Mesenchymal stem cell (in vitro differentiated cells and primary cell): ENCODE data around the gene HOXA13.

ENCODE experiments used
- DNase-seq: peaks from one replicate; pipeline ENCODE4 v3.0.0-alpha.2; 2013
- H2AFZ ChIP-seq: one replicate; pipeline ENCODE4 v1.6.1; 2013; ENCODE audit warnings: low read depth, mild to moderate bottlenecking, control low read depth, inconsistent platforms, low read length, moderate library complexity
- H2AK5ac ChIP-seq: 2 replicates; pipeline ENCODE4 v1.6.1; 2013; ENCODE audit warnings: low read length, moderate library complexity, mild to moderate bottlenecking, inconsistent platforms; ENCODE audit not compliant: severe bottlenecking
- H2BK120ac ChIP-seq: one replicate; pipeline ENCODE4 v1.6.1; 2013; ENCODE audit warnings: low read depth, mild to moderate bottlenecking, inconsistent platforms, low read length, moderate library complexity
- H2BK12ac ChIP-seq, 2 experiments: one replicate each; pipeline ENCODE4 v1.6.1; 2013; ENCODE audit warnings: inconsistent platforms in 2 of 2, low read length in 2 of 2, mild to moderate bottlenecking in 2 of 2, moderate library complexity in 2 of 2, control low read depth in 1 of 2
- H2BK15ac ChIP-seq: one replicate; pipeline ENCODE4 v1.6.1; 2013; ENCODE audit warnings: mild to moderate bottlenecking, low read depth, inconsistent platforms; ENCODE audit not compliant: poor library complexity, severe bottlenecking
- H2BK5ac ChIP-seq: 2 replicates; pipeline ENCODE4 v1.6.1; 2013; ENCODE audit warnings: low read depth, mild to moderate bottlenecking, low read length, control low read depth, inconsistent platforms; ENCODE audit not compliant: poor library complexity, severe bottlenecking
- H3K14ac ChIP-seq, 2 experiments: one replicate each; pipeline ENCODE4 v1.6.1; 2013; ENCODE audit warnings: inconsistent platforms in 2 of 2, low read length in 2 of 2, control low read depth in 1 of 2, mild to moderate bottlenecking in 1 of 2, moderate library complexity in 1 of 2
- H3K18ac ChIP-seq, 2 experiments: one replicate each; pipeline ENCODE4 v1.6.1; 2013; ENCODE audit warnings: inconsistent platforms in 2 of 2, low read length in 2 of 2, control low read depth in 1 of 2, low read depth in 1 of 2, mild to moderate bottlenecking in 1 of 2
- H3K23ac ChIP-seq, 2 experiments: one replicate each; pipeline ENCODE4 v1.6.1; 2013; ENCODE audit warnings: inconsistent platforms in 2 of 2, low read length in 2 of 2, mild to moderate bottlenecking in 2 of 2, moderate library complexity in 2 of 2, control low read depth in 1 of 2
- H3K27ac ChIP-seq: 2 replicates; pipeline ENCODE4 v1.5.1; 2013; ENCODE audit warnings: mild to moderate bottlenecking, moderate library complexity, low read length, control low read depth, inconsistent platforms; ENCODE audit not compliant: poor library complexity, severe bottlenecking
- H3K27me3 ChIP-seq, 2 experiments: 2 replicates each; pipeline versions ENCODE4 v1.6.1 to v1.7.0; 2013; ENCODE audit warnings: low read length in 2 of 2, mild to moderate bottlenecking in 2 of 2, moderate library complexity in 2 of 2, control low read depth in 1 of 2, inconsistent platforms in 1 of 2; ENCODE audit not compliant: control insufficient read depth in 1 of 2, insufficient read depth in 1 of 2
- H3K36me3 ChIP-seq, 2 experiments: 2 replicates each; pipeline versions ENCODE4 v1.6.1 to v1.7.0; 2013; ENCODE audit warnings: low read length in 2 of 2, control low read depth in 1 of 2, inconsistent platforms in 1 of 2, low read depth in 1 of 2, mild to moderate bottlenecking in 1 of 2; ENCODE audit not compliant: insufficient read depth in 2 of 2, control insufficient read depth in 1 of 2
- H3K4ac ChIP-seq, 2 experiments: one replicate each; pipeline ENCODE4 v1.6.1; 2013; ENCODE audit warnings: inconsistent platforms in 2 of 2, low read length in 2 of 2, mild to moderate bottlenecking in 2 of 2, moderate library complexity in 2 of 2, control low read depth in 1 of 2, low read depth in 1 of 2
- H3K4me1 ChIP-seq: 2 replicates; pipeline ENCODE4 v1.6.1; 2013; ENCODE audit warnings: low read depth, low read length, control low read depth; ENCODE audit not compliant: control insufficient read depth, insufficient read depth
- H3K4me2 ChIP-seq: 2 replicates; pipeline ENCODE4 v1.6.1; 2013; ENCODE audit warnings: low read length, mild to moderate bottlenecking, inconsistent platforms; ENCODE audit not compliant: poor library complexity, severe bottlenecking
- H3K4me3 ChIP-seq, 2 experiments: 2 replicates each; pipeline versions ENCODE4 v1.5.1 to v1.7.0; 2013; ENCODE audit warnings: low read length in 2 of 2, mild to moderate bottlenecking in 2 of 2, control low read depth in 1 of 2, low read depth in 1 of 2; ENCODE audit not compliant: insufficient read depth in 1 of 2
- H3K79me1 ChIP-seq: replicated peaks from 2 replicates; pipeline ENCODE4 v1.6.1; 2013; ENCODE audit warnings: mild to moderate bottlenecking, control low read depth, low read length, inconsistent platforms; ENCODE audit not compliant: poor library complexity, severe bottlenecking
- H3K9ac ChIP-seq: 2 replicates; pipeline ENCODE4 v1.7.0; 2013; ENCODE audit warnings: mild to moderate bottlenecking, low read length, moderate library complexity
- H3K9me3 ChIP-seq: 2 replicates; pipeline ENCODE4 v1.7.0; 2013; ENCODE audit warnings: mild to moderate bottlenecking, low read length; ENCODE audit not compliant: control insufficient read depth
- H4K8ac ChIP-seq: one replicate; pipeline ENCODE4 v1.6.1; 2013; ENCODE audit warnings: inconsistent platforms, mild to moderate bottlenecking, low read length, moderate library complexity
- H4K91ac ChIP-seq: one replicate; pipeline ENCODE4 v1.6.1; 2013; ENCODE audit warnings: mild to moderate bottlenecking, low read length, inconsistent platforms
- WGBS: methylation state at CpG from one replicate; pipeline ENCODE4 v1.1.7; 2013; ENCODE audit warnings: mixed read lengths; 5-methylcytosine and 5-hydroxymethylcytosine counted together

Gene HOXA13

DNA sequence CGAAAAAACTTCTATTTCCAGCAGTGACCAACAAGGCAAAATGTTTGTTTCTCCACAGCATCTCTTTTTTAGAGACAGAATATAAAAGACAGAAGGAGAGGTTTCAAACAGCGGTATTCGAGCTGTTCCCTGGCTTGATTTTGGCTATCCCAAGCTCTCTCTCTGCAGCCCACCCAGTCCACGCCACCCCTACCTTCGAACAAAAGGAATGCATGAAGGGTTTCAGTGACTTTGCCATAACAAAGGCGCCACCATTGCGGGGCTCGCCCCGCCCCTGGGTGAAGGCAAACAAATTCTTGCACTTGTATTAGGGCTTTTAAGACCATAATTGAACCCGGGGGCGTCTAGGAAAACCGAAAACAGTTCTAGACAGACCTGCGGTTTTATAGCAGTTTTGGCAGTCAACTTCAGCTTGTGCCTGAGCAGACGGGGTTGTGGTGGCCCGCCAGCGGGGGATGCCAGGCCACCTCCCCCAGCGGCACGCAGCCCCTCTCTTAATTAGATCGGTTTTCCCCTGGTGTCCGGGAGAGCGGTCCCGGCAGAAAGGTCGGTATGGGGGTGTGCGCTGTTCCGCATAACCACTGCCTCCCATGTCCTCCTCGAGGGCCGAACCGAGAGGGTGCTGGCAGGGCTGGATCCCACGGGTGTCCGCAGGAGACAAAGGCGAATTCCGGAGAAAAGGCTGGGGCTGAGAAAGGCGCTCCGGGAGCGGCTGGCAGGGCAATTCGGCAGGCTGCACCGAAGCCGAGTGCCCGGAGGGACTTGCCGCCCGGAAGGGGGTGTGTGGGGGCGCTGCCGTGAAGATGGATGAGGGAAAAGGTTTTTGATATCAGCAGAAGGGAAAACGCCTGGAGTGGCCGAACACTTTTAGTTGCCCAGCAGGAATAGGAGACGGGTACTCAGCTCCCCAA, 12.2 kb downstream of the HOXA13 start:
- peak overlapping the region; percentile 85 for H3K4me2 ChIP-seq
- no peak overlapping the region for H2BK120ac ChIP-seq
- peaks cover 22 to 41% of the 10 kb centered on the region in 2 experiments for H3K27me3 ChIP-seq
- peaks cover 18% of the 10 kb centered on the region for H3K4me1 ChIP-seq
- H3K14ac ChIP-seq, result peak overlapping the region in 1 of 2 experiments; percentile 35
- peak overlapping the region in 1 of 2 experiments; percentile 13 for H3K18ac ChIP-seq
- H3K23ac ChIP-seq, result peak overlapping the region in 1 of 2 experiments; percentile 36
- no peak overlapping the region for H2AFZ ChIP-seq
- H4K91ac ChIP-seq, result no peak overlapping the region
- no peak overlapping the region for H3K4ac ChIP-seq
- no peak overlapping the region for H4K8ac ChIP-seq
- H3K9me3 ChIP-seq, result no peaks in the 10 kb centered on the region
- no peak overlapping the region for H2BK12ac ChIP-seq
- H3K27ac ChIP-seq, result peak overlapping the region; percentile 89
- peak overlapping the region; percentile 38 for H3K9ac ChIP-seq
- peak overlapping the region; percentile 92 for H2BK5ac ChIP-seq
- H2AK5ac ChIP-seq, result peak overlapping the region; percentile 76
- H3K36me3 ChIP-seq, result peaks cover 0 to 7% of the 10 kb centered on the region in 2 experiments
- peak overlapping the region; percentile 2 for H2BK15ac ChIP-seq
- H3K79me1 ChIP-seq, result peaks cover 3% of the 10 kb centered on the region
- peak overlapping the region; percentile 41 to 64 for H3K4me3 ChIP-seq
- 6% methylated on average over 46 of the region's 46 CpGs for WGBS
- no peak for DNase-seq

DNA sequence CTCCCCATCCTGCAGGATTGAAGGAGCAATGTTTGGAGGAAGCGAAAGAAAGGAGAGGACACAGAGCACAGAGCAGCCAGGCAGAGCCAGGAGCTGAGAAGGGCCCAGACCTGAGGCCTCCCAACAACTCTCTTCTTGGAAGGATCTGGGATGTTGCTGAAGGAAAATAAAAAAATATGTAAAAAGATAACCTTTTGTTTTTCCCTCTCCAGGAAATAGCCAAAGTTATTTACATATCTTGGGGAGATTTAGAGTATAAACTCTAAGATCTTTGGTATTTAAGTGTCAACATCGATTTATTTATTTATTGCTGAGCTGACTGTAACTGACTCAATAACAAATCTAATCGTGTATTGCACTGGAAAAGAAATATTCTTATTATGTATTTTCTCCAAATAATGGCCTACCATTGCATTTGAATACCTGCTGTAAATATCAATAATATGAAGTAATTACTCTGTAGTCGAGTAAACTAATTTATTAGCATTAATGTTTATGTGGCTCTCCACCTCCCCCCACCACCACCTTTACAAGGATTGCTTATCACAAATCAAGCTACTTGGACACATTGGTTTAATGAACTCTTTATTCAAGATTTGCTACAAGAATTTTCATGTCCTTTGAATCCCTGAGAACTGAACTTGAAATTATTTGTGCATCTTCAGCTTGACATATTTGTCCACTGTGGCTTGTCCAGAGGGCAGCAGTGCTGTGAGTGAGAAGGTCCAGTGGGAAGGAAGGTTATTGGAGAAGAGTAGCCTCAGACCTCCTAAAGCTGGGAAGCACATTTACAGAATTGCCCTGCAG, 13.0 kb downstream of the HOXA13 start:
- DNase-seq, result no peak
- 67% methylated on average over 1 of the region's 4 CpGs for WGBS
- H2BK5ac ChIP-seq, result no peak overlapping the region

DNA sequence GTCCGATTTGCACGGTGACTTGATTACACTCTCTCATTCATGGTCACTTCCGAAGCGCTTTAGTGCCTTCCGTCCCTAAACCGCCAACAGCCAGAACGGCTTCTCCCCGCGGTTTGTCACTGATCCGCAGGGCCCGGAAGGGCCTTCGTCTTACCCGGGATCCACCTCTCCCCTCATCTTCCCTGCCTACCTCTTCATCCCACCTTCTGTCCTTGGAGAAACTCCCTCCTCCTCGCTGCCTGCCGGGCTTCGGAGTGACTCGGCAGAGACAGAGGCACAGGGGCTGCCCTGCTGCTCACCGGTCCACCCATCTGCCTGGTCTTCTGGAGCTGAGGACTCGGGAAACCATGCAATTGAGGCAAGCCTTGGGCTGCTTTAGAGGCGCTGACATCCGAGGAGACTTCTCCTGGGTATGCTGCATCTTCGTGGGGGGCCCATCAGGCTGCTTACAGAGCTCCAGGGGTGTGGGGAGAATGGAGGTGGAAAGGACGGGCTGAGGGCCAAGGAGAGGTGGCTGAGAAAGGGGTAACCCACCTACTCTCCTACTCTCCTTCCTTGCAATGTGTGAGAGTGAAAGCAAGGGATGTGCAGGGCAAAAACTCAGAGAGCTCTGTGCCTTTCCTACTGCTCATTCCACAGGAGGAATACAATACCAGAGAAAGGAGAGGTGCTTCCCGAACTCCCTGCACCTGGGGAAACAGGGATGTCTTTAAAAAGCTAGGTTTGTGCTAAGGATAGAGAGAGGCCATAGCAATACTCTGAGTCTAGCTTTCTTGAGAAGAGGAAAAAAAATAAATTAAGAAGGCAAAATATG, 13.8 kb downstream of the HOXA13 start:
- H2BK12ac ChIP-seq, result no peak overlapping the region
- H3K23ac ChIP-seq, result peak overlapping the region in 1 of 2 experiments; percentile 81
- H3K79me1 ChIP-seq, result peaks cover 3% of the 10 kb centered on the region
- H3K4me2 ChIP-seq, result peak overlapping the region; percentile 92
- no peak overlapping the region for H4K91ac ChIP-seq
- H3K14ac ChIP-seq, result no peak overlapping the region
- peak overlapping the region in 1 of 2 experiments; percentile 28 for H3K18ac ChIP-seq
- H3K9ac ChIP-seq, result peak overlapping the region; percentile 94
- no peak overlapping the region for H2BK15ac ChIP-seq
- no peaks in the 10 kb centered on the region for H3K9me3 ChIP-seq
- peaks cover 18% of the 10 kb centered on the region for H3K4me1 ChIP-seq
- H2AK5ac ChIP-seq, result peak overlapping the region; percentile 45
- DNase-seq, result peak; percentile 9
- H3K27ac ChIP-seq, result peak overlapping the region; percentile 69
- H2BK120ac ChIP-seq, result no peak overlapping the region
- no peak overlapping the region for H3K4ac ChIP-seq
- H3K27me3 ChIP-seq, result peaks cover 9 to 30% of the 10 kb centered on the region in 2 experiments
- WGBS, result 7% methylated on average over 23 of the region's 24 CpGs
- peak overlapping the region; percentile 48 for H2BK5ac ChIP-seq
- peaks cover 6 to 13% of the 10 kb centered on the region in 2 experiments for H3K36me3 ChIP-seq
- H4K8ac ChIP-seq, result no peak overlapping the region
- peak overlapping the region; percentile 56 to 84 for H3K4me3 ChIP-seq
- no peak overlapping the region for H2AFZ ChIP-seq

More for the DNA sequence above, 13.0 kb downstream of the HOXA13 start:
- Histone ChIP-seq H3K14ac (no peak overlapping the region), H2AK5ac (peak overlapping the region; percentile 76), H3K4me1 (peaks cover 15% of the 10 kb centered on the region), H2BK15ac (no peak overlapping the region), H3K27me3 (peaks cover 17 to 39% of the 10 kb centered on the region in 2 experiments), H3K27ac (peak overlapping the region; percentile 89), H3K9me3 (no peaks in the 10 kb centered on the region), H3K79me1 (peaks cover 3% of the 10 kb centered on the region), H2BK120ac (no peak overlapping the region), H3K23ac (no peak overlapping the region), H3K36me3 (peaks cover 4 to 13% of the 10 kb centered on the region in 2 experiments), H3K4me2 (peak overlapping the region; percentile 92), H3K9ac (peak overlapping the region; percentile 94), H4K8ac (no peak overlapping the region), H3K4me3 (peak overlapping the region in 1 of 2 experiments; percentile 64), H4K91ac (no peak overlapping the region), H2AFZ (no peak overlapping the region), H3K4ac (no peak overlapping the region), H2BK12ac (no peak overlapping the region), H3K18ac (no peak overlapping the region)
